H9 (cell line): ENCODE data around the gene MT1A. TPM values are rescaled to one million over a fixed set of nuclear protein-coding genes. Genes with fewer than 3 reads are reported as not detected.

Experiments used
- DNase-seq: peaks from one replicate; pipeline ENCODE4 v3.0.0-alpha.2; 2017
- H2AFZ ChIP-seq: one replicate; pipeline ENCODE4 v1.6.1; 2013; ENCODE audit warnings: mild to moderate bottlenecking, low read length, control low read depth, moderate library complexity
- H2AK5ac ChIP-seq: 2 replicates; pipeline ENCODE4 v1.6.1; 2013; ENCODE audit warnings: low read length, control low read depth, mixed read lengths; ENCODE audit not compliant: insufficient read length
- H2BK120ac ChIP-seq: one replicate; pipeline ENCODE4 v1.6.1; 2013; ENCODE audit warnings: low read depth, mild to moderate bottlenecking, low read length, control low read depth, inconsistent platforms; ENCODE audit not compliant: poor library complexity, severe bottlenecking
- H2BK12ac ChIP-seq: 2 replicates; pipeline ENCODE4 v1.6.1; 2013; ENCODE audit warnings: low read length, control low read depth, mixed read lengths, low read depth; ENCODE audit not compliant: insufficient read length
- H2BK15ac ChIP-seq: 2 replicates; pipeline ENCODE4 v1.6.1; 2013; ENCODE audit warnings: low read depth, low read length, control low read depth
- H2BK20ac ChIP-seq: one replicate; pipeline ENCODE4 v1.6.1; 2013; ENCODE audit warnings: low read depth, mild to moderate bottlenecking, low read length, control low read depth, inconsistent platforms; ENCODE audit not compliant: poor library complexity, severe bottlenecking
- H2BK5ac ChIP-seq: 2 replicates; pipeline ENCODE4 v1.6.1; 2013; ENCODE audit warnings: low read length, control low read depth, mixed read lengths; ENCODE audit not compliant: insufficient read length
- H3K14ac ChIP-seq: 2 replicates; pipeline ENCODE4 v1.6.1; 2013; ENCODE audit warnings: low read length, control low read depth; ENCODE audit not compliant: insufficient read depth
- H3K18ac ChIP-seq: 2 replicates; pipeline ENCODE4 v1.6.1; 2013; ENCODE audit warnings: low read depth, mild to moderate bottlenecking, mixed read lengths, low read length, control low read depth; ENCODE audit not compliant: insufficient read length
- H3K23ac ChIP-seq: 2 replicates; pipeline ENCODE4 v1.6.1; 2013; ENCODE audit warnings: low read length, control low read depth, mixed read lengths, low read depth; ENCODE audit not compliant: insufficient read length
- H3K23me2 ChIP-seq: 2 replicates; pipeline ENCODE4 v1.6.1; 2013; ENCODE audit warnings: low read depth, mild to moderate bottlenecking, mixed read lengths, low read length, control low read depth; ENCODE audit not compliant: insufficient read length, poor library complexity, severe bottlenecking
- H3K27ac ChIP-seq: 2 replicates; pipeline ENCODE4 v1.5.1; 2013; ENCODE audit warnings: low read length, control low read depth, mixed read lengths, low read depth; ENCODE audit not compliant: insufficient read length
- H3K27me3 ChIP-seq: 2 replicates; pipeline ENCODE4 v1.6.1; 2013; ENCODE audit warnings: low read length, control low read depth, inconsistent platforms; ENCODE audit not compliant: insufficient read depth
- H3K4ac ChIP-seq: 2 replicates; pipeline ENCODE4 v1.6.1; 2013; ENCODE audit warnings: low read depth, mild to moderate bottlenecking, control low read depth, inconsistent platforms, low read length, moderate library complexity
- H3K4me1 ChIP-seq: 2 replicates; pipeline ENCODE4 v1.6.1; 2013; ENCODE audit warnings: low read length, control low read depth, inconsistent platforms; ENCODE audit not compliant: insufficient read depth
- H3K4me2 ChIP-seq: 2 replicates; pipeline ENCODE4 v1.6.1; 2013; ENCODE audit warnings: low read length, control low read depth, mixed read lengths; ENCODE audit not compliant: insufficient read length, insufficient read depth
- H3K56ac ChIP-seq: 2 replicates; pipeline ENCODE4 v1.6.1; 2013; ENCODE audit warnings: low read depth, mild to moderate bottlenecking, mixed read lengths, low read length, control low read depth; ENCODE audit not compliant: insufficient read length
- H3K79me1 ChIP-seq: 2 replicates; pipeline ENCODE4 v1.6.1; 2013; ENCODE audit warnings: low read depth, mild to moderate bottlenecking, moderate library complexity, low read length, control low read depth, inconsistent platforms; ENCODE audit not compliant: insufficient read depth, poor library complexity, severe bottlenecking
- H3K79me2 ChIP-seq: 2 replicates; pipeline ENCODE4 v1.6.1; 2013; ENCODE audit warnings: low read length, control low read depth, inconsistent platforms; ENCODE audit not compliant: insufficient read depth
- H3K9ac ChIP-seq: 2 replicates; pipeline ENCODE4 v1.6.1; 2013; ENCODE audit warnings: low read length, control low read depth, mixed read lengths; ENCODE audit not compliant: insufficient read length; ENCODE audit errors: extremely low read depth
- H3K9me3 ChIP-seq: one replicate; pipeline ENCODE4 v1.6.1; 2013; ENCODE audit warnings: low read depth, low read length, inconsistent platforms; ENCODE audit not compliant: control insufficient read depth
- H3T11ph ChIP-seq: one replicate; pipeline ENCODE4 v1.6.1; 2013; ENCODE audit warnings: mild to moderate bottlenecking, low read length, control low read depth, inconsistent platforms
- H4K20me1 ChIP-seq: one replicate; pipeline ENCODE4 v1.6.1; 2013; ENCODE audit not compliant: control insufficient read depth, insufficient read length, insufficient read depth
- H4K5ac ChIP-seq: 2 replicates; pipeline ENCODE4 v1.6.1; 2013; ENCODE audit warnings: low read depth, mild to moderate bottlenecking, mixed read lengths, low read length, control low read depth; ENCODE audit not compliant: insufficient read length
- H4K8ac ChIP-seq: replicated peaks from 2 replicates; pipeline ENCODE4 v1.6.1; 2013; ENCODE audit warnings: low read length, control low read depth, mixed read lengths, low read depth; ENCODE audit not compliant: insufficient read length
- H4K91ac ChIP-seq: 2 replicates; pipeline ENCODE4 v1.6.1; 2013; ENCODE audit warnings: low read depth, mild to moderate bottlenecking, moderate library complexity, mixed read lengths, low read length, control low read depth; ENCODE audit not compliant: insufficient read length
- H3K27ac Mint-ChIP-seq, 3 experiments: 2 replicates in 2 of 3; 3 replicates in 1 of 3; pipeline ENCODE4 v1.8.0; 2020 to 2021; ENCODE audit warnings: mixed read lengths in 3 of 3, mild to moderate bottlenecking in 1 of 3, moderate library complexity in 1 of 3
- H3K27me3 Mint-ChIP-seq: 2 replicates; pipeline ENCODE4 v1.8.0; 2021; ENCODE audit warnings: low read depth, mild to moderate bottlenecking, moderate library complexity, mixed read lengths
- H3K36me3 Mint-ChIP-seq, 3 experiments: 2 replicates in 2 of 3; 3 replicates in 1 of 3; pipeline ENCODE4 v1.8.0; 2020 to 2021; ENCODE audit warnings: low read depth in 3 of 3, mixed read lengths in 3 of 3; ENCODE audit not compliant: insufficient read depth in 1 of 3
- H3K4me1 Mint-ChIP-seq, 2 experiments: 2 replicates each; pipeline ENCODE4 v1.8.0; 2020; ENCODE audit warnings: mixed read lengths in 2 of 2
- H3K4me3 Mint-ChIP-seq, 2 experiments: 2 replicates in 1 of 2; 3 replicates in 1 of 2; pipeline ENCODE4 v1.8.0; 2020 to 2021; ENCODE audit warnings: mild to moderate bottlenecking in 2 of 2, mixed read lengths in 2 of 2, moderate library complexity in 1 of 2
- H3K9me3 Mint-ChIP-seq, 2 experiments: 2 replicates in 1 of 2; 3 replicates in 1 of 2; pipeline ENCODE4 v1.8.0; 2020; ENCODE audit warnings: mild to moderate bottlenecking in 2 of 2, mixed read lengths in 2 of 2, moderate library complexity in 1 of 2
- CTCF ChIP-seq: fragments of 200-600 bp; sonication (generic); conservative IDR thresholded peaks from 3 replicates; pipeline ENCODE4 v1.8.0; 2021; ENCODE audit warnings: antibody characterized with exemption, mild to moderate bottlenecking
- WGBS: extraction: QIAGEN DNeasy Blood & Tissue Kit; methylation state at CpG from one replicate; pipeline ENCODE4 v1.1.7; 2013; ENCODE audit warnings: missing lambda C conversion rate, low lambda C conversion rate, mixed read lengths; ENCODE audit not compliant: insufficient read length; ENCODE audit errors: extremely low coverage; 5-methylcytosine and 5-hydroxymethylcytosine counted together
- total RNA-seq: library from RNA; stranded (reverse); gene quantifications from 2 replicates; pipeline ENCODE4 v1.2.1, GENCODE V29; 2021

The MT1A gene
- total RNA-seq, 1 experiment from 2014 or later, result not detected

- no peak within 1 kb of the TSS for H4K91ac ChIP-seq
These were observed 29.4 kb downstream of the MT1A start, which contains the start of gene MT1G for GRCh38 chr16:56667581-56668571. TSS of gene MT1G (minus strand) at chr16:56668065. CDS start at chr16:56667993, 72 bp downstream.

More at GRCh38 chr16:56667581-56668571, 29.4 kb downstream of the MT1A start, which contains the start of gene MT1G:
- Histone ChIP-seq H2BK20ac (no peak within 1 kb of the TSS), H3K4ac (no peak within 1 kb of the TSS), H3K18ac (no peak within 1 kb of the TSS), H4K20me1 (no peaks in the 10 kb centered on the region), H3K79me1 (no peaks in the 10 kb centered on the region), H3K56ac (no peak within 1 kb of the TSS), H2AK5ac (no peak within 1 kb of the TSS), H3K23ac (no peak within 1 kb of the TSS), H2BK5ac (no peak within 1 kb of the TSS), H3K9ac (no peak within 1 kb of the TSS), H3T11ph (no peak within 1 kb of the TSS), H3K23me2 (peaks cover 12% of the 10 kb centered on the region), H2AFZ (no peak within 1 kb of the TSS), H3K14ac (no peak within 1 kb of the TSS), H3K27ac (no peak within 1 kb of the TSS), H4K5ac (no peak within 1 kb of the TSS), H3K4me1 (peaks cover 6% of the 10 kb centered on the region; the same call in 1 of the 2 replicates), H3K4me2 (peak within 1 kb of the TSS; percentile 85), H3K79me2 (no peaks in the 10 kb centered on the region), H3K27me3 (peaks cover 65% of the 10 kb centered on the region), H4K8ac (no peak within 1 kb of the TSS), H3K9me3 (no peaks in the 10 kb centered on the region), H2BK12ac (no peak within 1 kb of the TSS), H2BK15ac (no peak within 1 kb of the TSS), H2BK120ac (no peak within 1 kb of the TSS)
- DNase-seq, result peak; percentile 50
- TF ChIP-seq CTCF, result no peak
- Mint-ChIP-seq H3K9me3 (no peaks in the 10 kb centered on the region), H3K27me3 (peaks cover 98% of the 10 kb centered on the region), H3K4me1 (peaks cover 3 to 35% of the 10 kb centered on the region in 2 experiments; a peak in 3 of 4 replicates), H3K4me3 (peak within 1 kb of the TSS; percentile 49 to 76), H3K27ac (peak within 1 kb of the TSS in 1 of 3 experiments; percentile 88; a peak in 1 of 7 replicates), H3K36me3 (no peaks in the 10 kb centered on the region)
- no CpG with 5 or more reads among the region's 46 CpGs for WGBS
